SHP77 (cell line): ENCODE results near the gene MT3.
"Not testable (repeated sequence)": the region's sequence is repeated elsewhere in the genome, so short reads cannot be mapped to it uniquely, and the experiment has no call there.

Experiments
- DNase-seq, 2 experiments: peaks; one replicate each; lab custom pipeline; 2025; lab: John Stamatoyannopoulos, UW

The MT3 gene

GRCh38 chr16:56610017-56610608, 20.8 kb downstream of the MT3 start:
- DNase-seq: no peak

- no peak for DNase-seq
Observed at GRCh38 chr16:56610609-56611111, 21.3 kb downstream of the MT3 start.

- DNase-seq: no peak
Observed at GRCh38 chr16:56611281-56611833, 22.0 kb downstream of the MT3 start.

GRCh38 chr16:56613706-56614105, 24.4 kb downstream of the MT3 start:
- no peak for DNase-seq

GRCh38 chr16:56614549-56614991, 25.2 kb downstream of the MT3 start:
- DNase-seq: no peak

GRCh38 chr16:56615353-56615752, 26.0 kb downstream of the MT3 start:
- no peak for DNase-seq

- DNase-seq: no peak
Observed at GRCh38 chr16:56616608-56617211, 27.4 kb downstream of the MT3 start.

- no peak for DNase-seq
Observed at GRCh38 chr16:56617212-56618085, 28.1 kb downstream of the MT3 start.

- no peak for DNase-seq
Observed at GRCh38 chr16:56618138-56618537, 28.8 kb downstream of the MT3 start.

GRCh38 chr16:56620339-56620897, 31.1 kb downstream of the MT3 start:
- DNase-seq: no peak

- not testable (repeated sequence) for DNase-seq
Observed at GRCh38 chr16:56621665-56622445, 32.5 kb downstream of the MT3 start.

GRCh38 chr16:56623184-56623583, 33.9 kb downstream of the MT3 start:
- DNase-seq: not testable (repeated sequence)

- DNase-seq: no peak
Observed at GRCh38 chr16:56623637-56624036, 34.3 kb downstream of the MT3 start.

GRCh38 chr16:56625140-56625942, 36.0 kb downstream of the MT3 start, which contains the start of gene MT1E:
Gene MT1E (plus strand): TSS chr16:56625781. CDS start chr16:56625852, 71 bp downstream.
- no peak for DNase-seq

- DNase-seq: no peak
Observed at GRCh38 chr16:56625943-56626654, 36.8 kb downstream of the MT3 start.

GRCh38 chr16:56626685-56627084, 37.4 kb downstream of the MT3 start:
- DNase-seq: no peak

GRCh38 chr16:56628486-56629350, 39.4 kb downstream of the MT3 start:
- no peak for DNase-seq

GRCh38 chr16:56629531-56629930, 40.2 kb downstream of the MT3 start:
- DNase-seq: no peak

- no peak for DNase-seq
Observed at GRCh38 chr16:56630134-56630533, 40.8 kb downstream of the MT3 start.
